ENCODE results near the gene ADAMTSL1.
"Not testable (repeated sequence)": the region's sequence is repeated elsewhere in the genome, so short reads cannot be mapped to it uniquely, and the experiment has no call there.

ADAMTSL1 gene

GRCh38 chr9:18861609-18862544 lies 387.9 kb downstream of the ADAMTSL1 start:
- H3K27me3 ChIP-seq (ENCODE audit: control insufficient read depth in 1 of 2, insufficient read depth in 2 of 2, low read length in 2 of 2) = no peaks in the 10 kb centered on the region
- no peaks in the 10 kb centered on the region for H3K9me3 ChIP-seq (ENCODE audit: low read length)
- peak overlapping the region; percentile 16 for H3K27ac ChIP-seq (ENCODE audit: low read depth, low read length)
- peak overlapping the region in 1 of 2 donors; percentile 5 for H3K4me3 ChIP-seq (ENCODE audit: low read depth in 1 of 2, low read length in 2 of 2)
- no peak overlapping the region for H3K9ac ChIP-seq (ENCODE audit: low read length)
- H3K36me3 ChIP-seq (ENCODE audit: insufficient read depth, low read length) = no peaks in the 10 kb centered on the region
- H3K4me1 ChIP-seq (ENCODE audit: insufficient read depth, low read length) = peaks cover 27% of the 10 kb centered on the region

DNA sequence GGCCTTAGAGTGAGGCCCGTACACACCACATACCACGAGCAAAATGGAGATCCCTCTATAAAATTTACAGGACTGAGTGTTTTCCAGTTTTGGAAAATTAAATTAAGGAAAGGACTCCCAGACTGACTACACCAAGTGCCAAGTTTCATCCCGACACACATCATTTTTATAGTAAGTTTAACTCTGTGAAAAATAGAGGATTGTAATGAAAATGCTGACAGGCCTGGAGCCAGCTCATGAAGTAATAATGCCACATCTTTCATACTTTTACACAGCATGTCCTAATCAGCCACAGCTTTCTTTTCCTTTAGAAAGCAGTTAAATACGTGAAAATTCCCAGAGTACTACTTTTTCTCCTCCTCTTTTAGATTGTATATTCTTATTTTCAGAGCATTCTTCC lies 389.8 kb downstream of the ADAMTSL1 start:
- Histone ChIP-seq H3K27me3 (ENCODE audit: control insufficient read depth in 1 of 2, insufficient read depth in 2 of 2, low read length in 2 of 2) (no peaks in the 10 kb centered on the region), H3K27ac (ENCODE audit: low read depth, low read length) (no peak overlapping the region), H3K4me3 (ENCODE audit: low read depth in 1 of 2, low read length in 2 of 2) (no peak overlapping the region), H3K9ac (ENCODE audit: low read length) (no peak overlapping the region), H3K36me3 (ENCODE audit: insufficient read depth, low read length) (no peaks in the 10 kb centered on the region), H3K4me1 (ENCODE audit: insufficient read depth, low read length) (peaks cover 27% of the 10 kb centered on the region), H3K9me3 (ENCODE audit: low read length) (no peaks in the 10 kb centered on the region)

GRCh38 chr9:18864516-18864915 lies 390.6 kb downstream of the ADAMTSL1 start:
- H3K9ac ChIP-seq (ENCODE audit: low read length) = no peak overlapping the region
- H3K9me3 ChIP-seq (ENCODE audit: low read length) = no peaks in the 10 kb centered on the region
- H3K4me3 ChIP-seq (ENCODE audit: low read depth in 1 of 2, low read length in 2 of 2) = no peak overlapping the region
- H3K4me1 ChIP-seq (ENCODE audit: insufficient read depth, low read length) = peaks cover 27% of the 10 kb centered on the region
- no peaks in the 10 kb centered on the region for H3K27me3 ChIP-seq (ENCODE audit: control insufficient read depth in 1 of 2, insufficient read depth in 2 of 2, low read length in 2 of 2)
- no peak overlapping the region for H3K27ac ChIP-seq (ENCODE audit: low read depth, low read length)
- no peaks in the 10 kb centered on the region for H3K36me3 ChIP-seq (ENCODE audit: insufficient read depth, low read length)

DNA sequence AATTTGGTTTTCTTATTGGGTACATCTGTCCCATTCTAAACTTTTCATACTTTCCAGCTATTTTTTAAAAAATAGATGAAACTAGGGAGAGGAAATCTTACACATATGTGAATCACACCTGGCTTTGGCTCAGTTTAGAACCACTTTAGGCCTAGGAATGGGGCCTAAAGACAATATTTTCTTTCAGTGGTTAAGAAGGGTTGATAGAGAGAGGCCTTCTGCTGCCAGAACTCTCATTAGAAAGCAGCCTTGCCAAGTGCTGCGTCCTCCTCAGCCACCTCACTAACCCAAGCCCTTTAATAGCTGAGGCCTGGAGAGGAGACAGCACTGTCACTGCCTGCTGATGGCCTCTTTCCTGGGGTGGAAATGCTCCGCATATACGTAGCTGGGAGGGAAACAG lies 391.6 kb downstream of the ADAMTSL1 start:
- Histone ChIP-seq H3K9me3 (ENCODE audit: low read length) (no peaks in the 10 kb centered on the region), H3K27ac (ENCODE audit: low read depth, low read length) (no peak overlapping the region), H3K36me3 (ENCODE audit: insufficient read depth, low read length) (no peaks in the 10 kb centered on the region), H3K9ac (ENCODE audit: low read length) (no peak overlapping the region), H3K4me3 (ENCODE audit: low read depth in 1 of 2, low read length in 2 of 2) (no peak overlapping the region), H3K27me3 (ENCODE audit: control insufficient read depth in 1 of 2, insufficient read depth in 2 of 2, low read length in 2 of 2) (no peaks in the 10 kb centered on the region), H3K4me1 (ENCODE audit: insufficient read depth, low read length) (peaks cover 27% of the 10 kb centered on the region)

- no peaks in the 10 kb centered on the region for H3K36me3 ChIP-seq (ENCODE audit: insufficient read depth, low read length)
- H3K27me3 ChIP-seq (ENCODE audit: control insufficient read depth in 1 of 2, insufficient read depth in 2 of 2, low read length in 2 of 2) = no peaks in the 10 kb centered on the region
- no peak overlapping the region for H3K9ac ChIP-seq (ENCODE audit: low read length)
- no peak overlapping the region for H3K4me3 ChIP-seq (ENCODE audit: low read depth in 1 of 2, low read length in 2 of 2)
- no peaks in the 10 kb centered on the region for H3K9me3 ChIP-seq (ENCODE audit: low read length)
- no peak overlapping the region for H3K27ac ChIP-seq (ENCODE audit: low read depth, low read length)
- H3K4me1 ChIP-seq (ENCODE audit: insufficient read depth, low read length) = peaks cover 23% of the 10 kb centered on the region
These were observed 392.3 kb downstream of the ADAMTSL1 start for GRCh38 chr9:18866121-18866831.

- Histone ChIP-seq H3K4me3 (ENCODE audit: low read depth in 1 of 2, low read length in 2 of 2) (no peak overlapping the region), H3K9me3 (ENCODE audit: low read length) (no peaks in the 10 kb centered on the region), H3K36me3 (ENCODE audit: insufficient read depth, low read length) (no peaks in the 10 kb centered on the region), H3K9ac (ENCODE audit: low read length) (no peak overlapping the region), H3K27me3 (ENCODE audit: control insufficient read depth in 1 of 2, insufficient read depth in 2 of 2, low read length in 2 of 2) (no peaks in the 10 kb centered on the region), H3K4me1 (ENCODE audit: insufficient read depth, low read length) (no peaks in the 10 kb centered on the region), H3K27ac (ENCODE audit: low read depth, low read length) (no peak overlapping the region)
These were observed 395.8 kb downstream of the ADAMTSL1 start for GRCh38 chr9:18869725-18870124.

DNA sequence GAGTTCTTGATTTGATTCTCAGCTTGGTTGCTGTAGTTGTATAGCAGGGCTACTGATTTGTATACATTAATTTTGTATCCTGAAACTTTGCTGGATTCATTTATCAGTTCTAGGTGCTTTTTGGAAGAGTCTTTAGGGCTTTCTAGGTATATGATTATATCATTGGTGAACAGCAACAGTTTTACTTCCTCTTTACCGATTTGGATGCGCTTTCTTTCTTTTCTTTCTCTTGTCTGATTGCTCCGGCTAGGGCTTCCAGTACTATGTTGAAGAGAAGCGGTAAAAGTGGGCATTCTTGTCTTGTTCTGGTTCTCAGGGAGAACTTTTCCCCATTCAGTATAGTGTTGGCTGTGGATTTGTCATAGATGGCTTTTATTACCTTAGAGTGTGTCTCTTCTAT lies 400.1 kb downstream of the ADAMTSL1 start:
- Histone ChIP-seq H3K4me1 (ENCODE audit: insufficient read depth, low read length) (no peaks in the 10 kb centered on the region), H3K4me3 (ENCODE audit: low read depth in 1 of 2, low read length in 2 of 2) (no peak overlapping the region), H3K9me3 (ENCODE audit: low read length) (no peaks in the 10 kb centered on the region), H3K27ac (ENCODE audit: low read depth, low read length) (no peak overlapping the region), H3K27me3 (ENCODE audit: control insufficient read depth in 1 of 2, insufficient read depth in 2 of 2, low read length in 2 of 2) (no peaks in the 10 kb centered on the region), H3K9ac (ENCODE audit: low read length) (no peak overlapping the region), H3K36me3 (ENCODE audit: insufficient read depth, low read length) (no peaks in the 10 kb centered on the region)

DNA sequence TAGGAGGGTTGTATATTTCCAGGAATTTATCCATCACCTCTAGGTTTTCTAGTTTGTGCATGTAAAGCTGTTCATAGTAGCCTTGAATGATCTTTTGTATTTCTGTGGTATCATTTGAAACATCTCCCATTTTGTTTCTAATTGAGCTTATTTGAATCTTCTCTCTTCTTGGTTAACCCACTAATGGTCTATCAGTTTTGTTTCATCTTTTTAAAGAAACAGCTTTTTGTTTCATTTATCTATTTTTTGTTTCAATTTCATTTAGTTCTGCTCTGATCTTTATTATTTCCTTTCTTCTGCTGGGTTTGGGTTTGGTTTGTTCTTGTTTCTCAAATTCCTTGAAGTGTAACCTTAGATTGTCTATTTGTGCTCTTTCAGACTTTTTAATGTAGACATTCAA lies 401.0 kb downstream of the ADAMTSL1 start:
- not testable (repeated sequence) for H3K9ac ChIP-seq (ENCODE audit: low read length); H3K27ac ChIP-seq (ENCODE audit: low read depth, low read length); H3K4me3 ChIP-seq (ENCODE audit: low read depth in 1 of 2, low read length in 2 of 2); H3K27me3 ChIP-seq (ENCODE audit: control insufficient read depth in 1 of 2, insufficient read depth in 2 of 2, low read length in 2 of 2); H3K4me1 ChIP-seq (ENCODE audit: insufficient read depth, low read length); H3K9me3 ChIP-seq (ENCODE audit: low read length); H3K36me3 ChIP-seq (ENCODE audit: insufficient read depth, low read length)

- H3K4me1 ChIP-seq (ENCODE audit: insufficient read depth, low read length) = no peaks in the 10 kb centered on the region
These were observed 404.0 kb downstream of the ADAMTSL1 start for GRCh38 chr9:18877984-18878383.

GRCh38 chr9:18881758-18882157 lies 407.8 kb downstream of the ADAMTSL1 start:
- H3K36me3 ChIP-seq (ENCODE audit: insufficient read depth, low read length) = no peaks in the 10 kb centered on the region

More at GRCh38 chr9:18877984-18878383, 404.0 kb downstream of the ADAMTSL1 start:
- Histone ChIP-seq H3K9ac (ENCODE audit: low read length) (no peak overlapping the region), H3K36me3 (ENCODE audit: insufficient read depth, low read length) (no peaks in the 10 kb centered on the region), H3K27me3 (ENCODE audit: control insufficient read depth in 1 of 2, insufficient read depth in 2 of 2, low read length in 2 of 2) (no peaks in the 10 kb centered on the region), H3K9me3 (ENCODE audit: low read length) (no peaks in the 10 kb centered on the region), H3K4me3 (ENCODE audit: low read depth in 1 of 2, low read length in 2 of 2) (no peak overlapping the region), H3K27ac (ENCODE audit: low read depth, low read length) (no peak overlapping the region)

GRCh38 chr9:18887546-18887945 lies 413.6 kb downstream of the ADAMTSL1 start:
- H3K36me3 ChIP-seq (ENCODE audit: insufficient read depth, low read length) = peaks cover 3% of the 10 kb centered on the region
- H3K27ac ChIP-seq (ENCODE audit: low read depth, low read length) = no peak overlapping the region
- H3K9me3 ChIP-seq (ENCODE audit: low read length) = peaks cover 4% of the 10 kb centered on the region
- H3K9ac ChIP-seq (ENCODE audit: low read length) = no peak overlapping the region
- H3K27me3 ChIP-seq (ENCODE audit: control insufficient read depth in 1 of 2, insufficient read depth in 2 of 2, low read length in 2 of 2) = no peaks in the 10 kb centered on the region
- peaks cover 9% of the 10 kb centered on the region for H3K4me1 ChIP-seq (ENCODE audit: insufficient read depth, low read length)
- H3K4me3 ChIP-seq (ENCODE audit: low read depth in 1 of 2, low read length in 2 of 2) = no peak overlapping the region

More at GRCh38 chr9:18881758-18882157, 407.8 kb downstream of the ADAMTSL1 start:
- H3K9ac ChIP-seq (ENCODE audit: low read length) = no peak overlapping the region
- no peaks in the 10 kb centered on the region for H3K4me1 ChIP-seq (ENCODE audit: insufficient read depth, low read length)
- H3K27me3 ChIP-seq (ENCODE audit: control insufficient read depth in 1 of 2, insufficient read depth in 2 of 2, low read length in 2 of 2) = no peaks in the 10 kb centered on the region
- H3K9me3 ChIP-seq (ENCODE audit: low read length) = peaks cover 4% of the 10 kb centered on the region
- no peak overlapping the region for H3K4me3 ChIP-seq (ENCODE audit: low read depth in 1 of 2, low read length in 2 of 2)
- H3K27ac ChIP-seq (ENCODE audit: low read depth, low read length) = no peak overlapping the region
